Activated naive CD4-positive, alpha-beta T cell treated with anti-CD3 and anti-CD28 coated beads, Interleukin-2, amount 10 ng/mL, durations not matched to agents 7 days and 5 days (primary cell): ENCODE data around the gene CAPZA2.
"Not testable (repeated sequence)": the region's sequence is repeated elsewhere in the genome, so short reads cannot be mapped to it uniquely, and the experiment has no call there.

Experiments used
- CTCF ChIA-PET: fragments of 350-600 bp; sonication (Branson Sonifier 250); formaldehyde crosslinking; loops from one replicate; lab custom pipeline; 2021; ENCODE audit warnings: antibody characterized with exemption; lab: Charles Lee
- DNase-seq: peaks from one replicate; pipeline ENCODE4 v3.0.0-alpha.2; 2020
- H3K27ac Mint-ChIP-seq: one replicate; pipeline ENCODE4 v1.8.0; 2021; ENCODE audit warnings: mild to moderate bottlenecking, moderate library complexity, mixed read lengths
- H3K27me3 Mint-ChIP-seq: one replicate; pipeline ENCODE4 v1.8.0; 2021; ENCODE audit warnings: mild to moderate bottlenecking, mixed read lengths
- H3K36me3 Mint-ChIP-seq: one replicate; pipeline ENCODE4 v1.8.0; 2021; ENCODE audit warnings: mixed read lengths
- H3K4me1 Mint-ChIP-seq: one replicate; pipeline ENCODE4 v1.8.0; 2021; ENCODE audit warnings: mixed read lengths
- H3K4me3 Mint-ChIP-seq: one replicate; pipeline ENCODE4 v1.8.0; 2021; ENCODE audit warnings: mild to moderate bottlenecking, moderate library complexity, mixed read lengths
- H3K9me3 Mint-ChIP-seq: one replicate; pipeline ENCODE4 v1.8.0; 2021; ENCODE audit warnings: mixed read lengths

CAPZA2 gene

DNA sequence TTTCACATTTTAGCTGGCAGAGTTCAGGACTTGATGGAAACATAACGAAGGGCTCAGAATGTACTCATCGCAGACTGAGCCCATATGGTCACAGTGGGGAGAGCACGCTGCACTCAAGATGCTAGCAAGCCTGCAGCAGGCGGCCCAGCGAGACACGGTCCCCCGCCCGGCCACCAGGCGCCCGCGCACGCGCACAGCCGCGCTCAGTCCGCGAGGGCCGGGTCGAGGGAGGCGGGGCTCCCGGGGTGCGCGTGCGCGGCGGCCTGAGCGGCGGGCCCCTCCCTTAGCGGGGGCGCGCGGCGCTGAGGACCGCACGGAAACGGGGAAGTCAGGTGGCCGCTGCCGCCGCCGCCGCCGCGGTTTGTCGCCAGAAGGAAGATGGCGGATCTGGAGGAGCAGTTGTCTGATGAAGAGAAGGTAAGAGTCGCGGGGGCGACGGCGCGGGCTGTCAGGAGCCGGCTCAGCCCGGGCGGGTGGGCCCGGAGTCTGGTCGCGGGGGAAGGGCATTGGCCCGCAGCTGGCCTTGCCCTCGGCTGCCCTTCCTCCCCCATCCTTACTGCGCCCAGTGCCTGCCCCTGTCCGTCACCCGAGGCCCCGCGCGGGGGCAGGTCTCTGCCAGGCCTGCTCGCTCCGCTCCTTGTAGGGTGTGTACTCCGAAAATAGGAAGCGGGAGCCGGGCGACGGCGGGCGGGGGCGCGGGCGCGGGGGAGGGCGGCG lies at the start of gene CAPZA2:
Gene CAPZA2, plus strand, starts transcription at position 354 of the 717 bp plus-strand sequence. Its CDS starts 25 bp downstream, at position 379.
- CTCF ChIA-PET, result interaction anchor here (1.2 kb wide), 1 partner anchor 265 kb away, joined by 4 read pairs; no protein-coding TSS in a partner anchor
- peak; percentile 93 for DNase-seq

DNA sequence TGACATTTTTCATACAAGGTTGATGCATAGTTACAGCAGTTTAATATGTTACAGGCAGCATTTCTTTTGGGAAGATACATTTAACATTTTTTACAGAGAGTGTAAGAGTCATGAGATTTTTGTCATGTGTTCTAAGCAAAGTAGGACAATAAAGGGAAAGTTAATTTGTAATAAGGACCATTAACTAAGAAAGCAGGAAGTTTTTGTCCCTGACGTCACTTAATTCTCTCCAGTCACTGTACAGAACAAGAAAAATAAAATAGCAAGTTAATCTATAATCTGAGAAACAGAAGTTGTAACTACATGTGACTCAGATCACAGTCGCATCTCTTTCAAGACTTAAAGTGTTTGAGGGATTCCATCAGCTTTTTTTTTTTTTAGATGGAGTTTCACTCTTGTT lies 49.5 kb upstream of the CAPZA2 start:
- H3K27me3 Mint-ChIP-seq, result peaks cover 3% of the 10 kb centered on the region
- no peaks in the 10 kb centered on the region for H3K36me3 Mint-ChIP-seq
- H3K4me3 Mint-ChIP-seq, result no peak overlapping the region
- CTCF ChIA-PET, result no interaction called here
- H3K9me3 Mint-ChIP-seq, result no peaks in the 10 kb centered on the region
- no peaks in the 10 kb centered on the region for H3K4me1 Mint-ChIP-seq
- DNase-seq, result no peak
- H3K27ac Mint-ChIP-seq, result no peak overlapping the region

More for the DNA sequence above, at the start of gene CAPZA2:
- Mint-ChIP-seq H3K27ac (peak within 1 kb of the TSS; percentile 95), H3K36me3 (peaks cover 15% of the 10 kb centered on the region), H3K9me3 (no peaks in the 10 kb centered on the region), H3K4me3 (peak within 1 kb of the TSS; percentile 94), H3K27me3 (peaks cover 20% of the 10 kb centered on the region), H3K4me1 (peaks cover 41% of the 10 kb centered on the region)

DNA sequence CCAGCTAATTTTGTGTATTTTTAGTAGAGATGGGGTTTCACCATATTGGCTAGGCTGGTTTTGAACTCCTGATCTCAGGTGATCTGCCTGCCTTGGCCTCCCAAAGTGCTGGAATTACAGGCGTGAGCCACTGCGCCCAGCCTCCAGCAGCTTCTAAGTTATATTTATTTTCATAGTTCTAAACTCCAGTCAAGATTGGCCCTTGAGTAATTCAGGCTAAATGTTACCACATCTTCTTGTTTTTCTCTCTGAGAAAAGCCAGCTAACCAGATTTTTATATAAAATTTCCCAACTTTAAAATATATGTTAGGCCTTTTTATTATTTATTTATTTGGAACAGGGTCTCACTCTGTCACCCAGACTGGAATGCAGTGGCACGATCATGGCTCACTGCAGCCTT lies 49.0 kb upstream of the CAPZA2 start:
- CTCF ChIA-PET, H3K36me3 Mint-ChIP-seq, H3K27ac Mint-ChIP-seq, H3K4me3 Mint-ChIP-seq, H3K9me3 Mint-ChIP-seq, H3K27me3 Mint-ChIP-seq, DNase-seq, H3K4me1 Mint-ChIP-seq: not testable (repeated sequence)

GRCh38 chr7:116815041-116815440 lies 47.3 kb upstream of the CAPZA2 start:
- no peaks in the 10 kb centered on the region for H3K9me3 Mint-ChIP-seq
- H3K27me3 Mint-ChIP-seq, result peaks cover 10% of the 10 kb centered on the region
- CTCF ChIA-PET, result no interaction called here
- H3K4me1 Mint-ChIP-seq, result no peaks in the 10 kb centered on the region
- DNase-seq, result no peak
- no peaks in the 10 kb centered on the region for H3K36me3 Mint-ChIP-seq
- H3K4me3 Mint-ChIP-seq, result no peak overlapping the region
- no peak overlapping the region for H3K27ac Mint-ChIP-seq

- Mint-ChIP-seq H3K27ac (no peak overlapping the region), H3K4me3 (no peak overlapping the region), H3K4me1 (no peaks in the 10 kb centered on the region), H3K9me3 (no peaks in the 10 kb centered on the region), H3K27me3 (peaks cover 22% of the 10 kb centered on the region), H3K36me3 (no peaks in the 10 kb centered on the region)
- CTCF ChIA-PET, result interaction anchor here (1.5 kb wide), 1 partner anchor 10 kb away, joined by 5 read pairs; no protein-coding TSS in a partner anchor
- DNase-seq, result no peak
Observed at GRCh38 chr7:116820149-116820548, 42.2 kb upstream of the CAPZA2 start.

- H3K36me3 Mint-ChIP-seq, H3K4me3 Mint-ChIP-seq, H3K9me3 Mint-ChIP-seq, CTCF ChIA-PET, DNase-seq, H3K4me1 Mint-ChIP-seq, H3K27ac Mint-ChIP-seq: not testable (repeated sequence)
- H3K27me3 Mint-ChIP-seq, result peaks cover 29% of the 10 kb centered on the region
Observed at GRCh38 chr7:116821647-116822046, 40.7 kb upstream of the CAPZA2 start.

- Mint-ChIP-seq H3K4me3 (no peak overlapping the region), H3K9me3 (no peaks in the 10 kb centered on the region), H3K27me3 (peaks cover 23% of the 10 kb centered on the region), H3K4me1 (no peaks in the 10 kb centered on the region), H3K36me3 (no peaks in the 10 kb centered on the region), H3K27ac (no peak overlapping the region)
- CTCF ChIA-PET, result no interaction called here
- DNase-seq, result no peak
Observed at GRCh38 chr7:116824449-116824848, 37.9 kb upstream of the CAPZA2 start.

DNA sequence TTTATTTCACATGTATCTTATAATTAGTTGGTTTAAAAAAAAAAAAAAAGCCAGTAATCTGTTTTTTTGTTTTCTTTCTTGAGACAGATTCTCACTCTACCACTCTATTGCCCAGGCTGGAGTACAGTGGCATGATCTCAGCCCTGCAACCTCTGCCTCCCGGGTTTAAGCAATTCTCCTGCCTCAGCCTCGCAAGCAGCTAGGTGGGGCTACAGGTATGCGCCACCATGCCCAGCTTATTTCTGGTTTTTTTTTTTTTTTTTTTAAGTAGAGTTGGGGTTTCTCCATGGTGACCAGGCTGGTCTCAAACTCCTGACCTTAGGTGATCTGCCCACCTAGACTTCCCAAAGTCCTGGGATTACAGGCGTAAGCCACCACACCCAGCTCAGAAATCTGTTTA lies 34.1 kb upstream of the CAPZA2 start:
- Mint-ChIP-seq H3K4me3 (no peak overlapping the region), H3K9me3 (no peaks in the 10 kb centered on the region), H3K36me3 (no peaks in the 10 kb centered on the region), H3K27ac (no peak overlapping the region), H3K4me1 (no peaks in the 10 kb centered on the region), H3K27me3 (peaks cover 19% of the 10 kb centered on the region)
- no peak for DNase-seq
- CTCF ChIA-PET, result no interaction called here

GRCh38 chr7:116829041-116829440 lies 33.3 kb upstream of the CAPZA2 start:
- H3K27ac Mint-ChIP-seq, result no peak overlapping the region
- no peak for DNase-seq
- H3K4me3 Mint-ChIP-seq, result no peak overlapping the region
- no peaks in the 10 kb centered on the region for H3K4me1 Mint-ChIP-seq
- H3K9me3 Mint-ChIP-seq, result no peaks in the 10 kb centered on the region
- H3K27me3 Mint-ChIP-seq, result peaks cover 13% of the 10 kb centered on the region
- no peaks in the 10 kb centered on the region for H3K36me3 Mint-ChIP-seq
- CTCF ChIA-PET, result interaction anchor here (0.5 kb wide), 1 partner anchor 705 kb away, joined by 3 read pairs; no protein-coding TSS in a partner anchor

GRCh38 chr7:116829493-116829892 lies 32.9 kb upstream of the CAPZA2 start:
- CTCF ChIA-PET, result no interaction called here
- no peak overlapping the region for H3K27ac Mint-ChIP-seq
- DNase-seq, result no peak
- H3K4me3 Mint-ChIP-seq, result no peak overlapping the region
- H3K4me1 Mint-ChIP-seq, result no peaks in the 10 kb centered on the region
- H3K36me3 Mint-ChIP-seq, result no peaks in the 10 kb centered on the region
- peaks cover 9% of the 10 kb centered on the region for H3K27me3 Mint-ChIP-seq
- H3K9me3 Mint-ChIP-seq, result no peaks in the 10 kb centered on the region

- no peaks in the 10 kb centered on the region for H3K4me1 Mint-ChIP-seq
- H3K9me3 Mint-ChIP-seq, result no peaks in the 10 kb centered on the region
- no peak overlapping the region for H3K4me3 Mint-ChIP-seq
- H3K27me3 Mint-ChIP-seq, result peaks cover 13% of the 10 kb centered on the region
- no peaks in the 10 kb centered on the region for H3K36me3 Mint-ChIP-seq
- CTCF ChIA-PET, result no interaction called here
- no peak overlapping the region for H3K27ac Mint-ChIP-seq
- DNase-seq, result no peak
Observed at GRCh38 chr7:116832692-116833091, 29.7 kb upstream of the CAPZA2 start.

GRCh38 chr7:116834815-116835504 lies 27.4 kb upstream of the CAPZA2 start:
- H3K4me3 Mint-ChIP-seq, result no peak overlapping the region
- H3K27me3 Mint-ChIP-seq, result peaks cover 13% of the 10 kb centered on the region
- H3K27ac Mint-ChIP-seq, result no peak overlapping the region
- no peak for DNase-seq
- no peaks in the 10 kb centered on the region for H3K36me3 Mint-ChIP-seq
- no peaks in the 10 kb centered on the region for H3K9me3 Mint-ChIP-seq
- H3K4me1 Mint-ChIP-seq, result no peaks in the 10 kb centered on the region
- CTCF ChIA-PET, result no interaction called here

DNA sequence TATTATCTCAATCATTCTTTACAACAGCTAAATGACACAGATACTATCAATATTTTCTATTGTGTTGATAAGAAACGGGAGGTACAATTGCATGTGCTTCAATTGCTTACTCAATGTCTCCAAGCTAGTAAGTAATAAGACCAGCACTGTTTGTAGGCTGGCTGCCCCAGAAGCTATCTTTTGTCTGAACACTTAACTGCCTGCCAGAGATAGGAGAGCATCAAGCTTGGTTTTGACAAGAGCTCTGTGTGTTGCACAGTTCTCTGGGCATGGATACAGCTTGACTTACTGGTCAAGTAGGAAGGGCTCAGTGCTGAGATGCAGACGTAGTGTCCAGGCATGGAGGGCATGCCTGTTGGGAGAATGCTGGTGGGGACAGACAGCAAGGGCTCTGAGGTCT lies 26.3 kb upstream of the CAPZA2 start:
- H3K36me3 Mint-ChIP-seq, result no peaks in the 10 kb centered on the region
- H3K4me3 Mint-ChIP-seq, result no peak overlapping the region
- no peaks in the 10 kb centered on the region for H3K4me1 Mint-ChIP-seq
- H3K27me3 Mint-ChIP-seq, result peaks cover 13% of the 10 kb centered on the region
- no peak for DNase-seq
- H3K9me3 Mint-ChIP-seq, result no peaks in the 10 kb centered on the region
- CTCF ChIA-PET, result no interaction called here
- no peak overlapping the region for H3K27ac Mint-ChIP-seq

GRCh38 chr7:116836911-116837310 lies 25.5 kb upstream of the CAPZA2 start:
- Mint-ChIP-seq H3K36me3 (no peaks in the 10 kb centered on the region), H3K4me3 (no peak overlapping the region), H3K9me3 (no peaks in the 10 kb centered on the region), H3K27me3 (peaks cover 13% of the 10 kb centered on the region), H3K4me1 (no peaks in the 10 kb centered on the region), H3K27ac (no peak overlapping the region)
- no peak for DNase-seq
- CTCF ChIA-PET, result no interaction called here

- CTCF ChIA-PET, result no interaction called here
- DNase-seq, result no peak
- H3K4me1 Mint-ChIP-seq, result no peaks in the 10 kb centered on the region
- H3K27ac Mint-ChIP-seq, result no peak overlapping the region
- no peaks in the 10 kb centered on the region for H3K36me3 Mint-ChIP-seq
- H3K9me3 Mint-ChIP-seq, result no peaks in the 10 kb centered on the region
- peaks cover 19% of the 10 kb centered on the region for H3K27me3 Mint-ChIP-seq
- H3K4me3 Mint-ChIP-seq, result no peak overlapping the region
Observed at GRCh38 chr7:116837586-116837985, 24.8 kb upstream of the CAPZA2 start.
